ENCODE measurements around the gene NSD2.

DNA sequence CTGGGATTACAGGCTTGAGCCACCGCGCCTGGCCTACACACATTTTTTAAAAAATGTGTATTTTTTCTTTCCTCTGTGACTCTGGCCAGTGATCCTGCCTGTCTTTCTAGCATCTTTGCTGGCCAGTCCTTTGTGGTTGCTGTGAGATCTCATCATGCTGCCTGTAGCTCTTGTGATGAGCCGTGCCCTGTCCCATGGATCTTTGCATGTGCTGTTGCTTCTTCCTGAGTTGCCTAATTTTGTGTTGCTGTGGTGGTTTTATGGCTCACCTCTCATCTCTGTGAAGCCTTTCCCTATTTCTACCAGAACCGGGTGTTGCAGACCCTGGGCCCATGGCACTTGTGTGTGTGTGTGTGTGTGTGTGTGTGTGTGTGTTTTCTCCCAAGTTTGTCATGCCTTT, 8.3 kb downstream of the NSD2 start:
- TF ChIP-seq, protein P1, sequence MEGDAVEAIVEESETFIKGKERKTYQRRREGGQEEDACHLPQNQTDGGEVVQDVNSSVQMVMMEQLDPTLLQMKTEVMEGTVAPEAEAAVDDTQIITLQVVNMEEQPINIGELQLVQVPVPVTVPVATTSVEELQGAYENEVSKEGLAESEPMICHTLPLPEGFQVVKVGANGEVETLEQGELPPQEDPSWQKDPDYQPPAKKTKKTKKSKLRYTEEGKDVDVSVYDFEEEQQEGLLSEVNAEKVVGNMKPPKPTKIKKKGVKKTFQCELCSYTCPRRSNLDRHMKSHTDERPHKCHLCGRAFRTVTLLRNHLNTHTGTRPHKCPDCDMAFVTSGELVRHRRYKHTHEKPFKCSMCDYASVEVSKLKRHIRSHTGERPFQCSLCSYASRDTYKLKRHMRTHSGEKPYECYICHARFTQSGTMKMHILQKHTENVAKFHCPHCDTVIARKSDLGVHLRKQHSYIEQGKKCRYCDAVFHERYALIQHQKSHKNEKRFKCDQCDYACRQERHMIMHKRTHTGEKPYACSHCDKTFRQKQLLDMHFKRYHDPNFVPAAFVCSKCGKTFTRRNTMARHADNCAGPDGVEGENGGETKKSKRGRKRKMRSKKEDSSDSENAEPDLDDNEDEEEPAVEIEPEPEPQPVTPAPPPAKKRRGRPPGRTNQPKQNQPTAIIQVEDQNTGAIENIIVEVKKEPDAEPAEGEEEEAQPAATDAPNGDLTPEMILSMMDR (IDR thresholded peaks at IDR 0.05) = no peak
- TF ChIP-seq POLR2AphosphoS5 (IDR thresholded peaks at IDR 0.05) (no peak), POLR2A (IDR thresholded peaks at IDR 0.05) (no peak)

Data from suprapubic skin (tissue), 4 donors.